H9 (cell line): ENCODE data around the gene SKIC2. TPM values are rescaled to one million over a fixed set of nuclear protein-coding genes. Genes with fewer than 3 reads are reported as not detected.
"Not testable (repeated sequence)": the region's sequence is repeated elsewhere in the genome, so short reads cannot be mapped to it uniquely, and the experiment has no call there.

Experiments
- DNase-seq: peaks from one replicate; pipeline ENCODE4 v3.0.0-alpha.2; 2017
- H2AFZ ChIP-seq: one replicate; pipeline ENCODE4 v1.6.1; 2013; ENCODE audit warnings: mild to moderate bottlenecking, low read length, control low read depth, moderate library complexity
- H2AK5ac ChIP-seq: 2 replicates; pipeline ENCODE4 v1.6.1; 2013; ENCODE audit warnings: low read length, control low read depth, mixed read lengths; ENCODE audit not compliant: insufficient read length
- H2BK120ac ChIP-seq: one replicate; pipeline ENCODE4 v1.6.1; 2013; ENCODE audit warnings: low read depth, mild to moderate bottlenecking, low read length, control low read depth, inconsistent platforms; ENCODE audit not compliant: poor library complexity, severe bottlenecking
- H2BK12ac ChIP-seq: 2 replicates; pipeline ENCODE4 v1.6.1; 2013; ENCODE audit warnings: low read length, control low read depth, mixed read lengths, low read depth; ENCODE audit not compliant: insufficient read length
- H2BK15ac ChIP-seq: 2 replicates; pipeline ENCODE4 v1.6.1; 2013; ENCODE audit warnings: low read depth, low read length, control low read depth
- H2BK20ac ChIP-seq: one replicate; pipeline ENCODE4 v1.6.1; 2013; ENCODE audit warnings: low read depth, mild to moderate bottlenecking, low read length, control low read depth, inconsistent platforms; ENCODE audit not compliant: poor library complexity, severe bottlenecking
- H2BK5ac ChIP-seq: 2 replicates; pipeline ENCODE4 v1.6.1; 2013; ENCODE audit warnings: low read length, control low read depth, mixed read lengths; ENCODE audit not compliant: insufficient read length
- H3K14ac ChIP-seq: 2 replicates; pipeline ENCODE4 v1.6.1; 2013; ENCODE audit warnings: low read length, control low read depth; ENCODE audit not compliant: insufficient read depth
- H3K18ac ChIP-seq: 2 replicates; pipeline ENCODE4 v1.6.1; 2013; ENCODE audit warnings: low read depth, mild to moderate bottlenecking, mixed read lengths, low read length, control low read depth; ENCODE audit not compliant: insufficient read length
- H3K23ac ChIP-seq: 2 replicates; pipeline ENCODE4 v1.6.1; 2013; ENCODE audit warnings: low read length, control low read depth, mixed read lengths, low read depth; ENCODE audit not compliant: insufficient read length
- H3K23me2 ChIP-seq: 2 replicates; pipeline ENCODE4 v1.6.1; 2013; ENCODE audit warnings: low read depth, mild to moderate bottlenecking, mixed read lengths, low read length, control low read depth; ENCODE audit not compliant: insufficient read length, poor library complexity, severe bottlenecking
- H3K27ac ChIP-seq: 2 replicates; pipeline ENCODE4 v1.5.1; 2013; ENCODE audit warnings: low read length, control low read depth, mixed read lengths, low read depth; ENCODE audit not compliant: insufficient read length
- H3K27me3 ChIP-seq: 2 replicates; pipeline ENCODE4 v1.6.1; 2013; ENCODE audit warnings: low read length, control low read depth, inconsistent platforms; ENCODE audit not compliant: insufficient read depth
- H3K4ac ChIP-seq: 2 replicates; pipeline ENCODE4 v1.6.1; 2013; ENCODE audit warnings: low read depth, mild to moderate bottlenecking, control low read depth, inconsistent platforms, low read length, moderate library complexity
- H3K4me1 ChIP-seq: 2 replicates; pipeline ENCODE4 v1.6.1; 2013; ENCODE audit warnings: low read length, control low read depth, inconsistent platforms; ENCODE audit not compliant: insufficient read depth
- H3K4me2 ChIP-seq: 2 replicates; pipeline ENCODE4 v1.6.1; 2013; ENCODE audit warnings: low read length, control low read depth, mixed read lengths; ENCODE audit not compliant: insufficient read length, insufficient read depth
- H3K56ac ChIP-seq: 2 replicates; pipeline ENCODE4 v1.6.1; 2013; ENCODE audit warnings: low read depth, mild to moderate bottlenecking, mixed read lengths, low read length, control low read depth; ENCODE audit not compliant: insufficient read length
- H3K79me1 ChIP-seq: 2 replicates; pipeline ENCODE4 v1.6.1; 2013; ENCODE audit warnings: low read depth, mild to moderate bottlenecking, moderate library complexity, low read length, control low read depth, inconsistent platforms; ENCODE audit not compliant: insufficient read depth, poor library complexity, severe bottlenecking
- H3K79me2 ChIP-seq: 2 replicates; pipeline ENCODE4 v1.6.1; 2013; ENCODE audit warnings: low read length, control low read depth, inconsistent platforms; ENCODE audit not compliant: insufficient read depth
- H3K9ac ChIP-seq: 2 replicates; pipeline ENCODE4 v1.6.1; 2013; ENCODE audit warnings: low read length, control low read depth, mixed read lengths; ENCODE audit not compliant: insufficient read length; ENCODE audit errors: extremely low read depth
- H3K9me3 ChIP-seq: one replicate; pipeline ENCODE4 v1.6.1; 2013; ENCODE audit warnings: low read depth, low read length, inconsistent platforms; ENCODE audit not compliant: control insufficient read depth
- H3T11ph ChIP-seq: one replicate; pipeline ENCODE4 v1.6.1; 2013; ENCODE audit warnings: mild to moderate bottlenecking, low read length, control low read depth, inconsistent platforms
- H4K20me1 ChIP-seq: one replicate; pipeline ENCODE4 v1.6.1; 2013; ENCODE audit not compliant: control insufficient read depth, insufficient read length, insufficient read depth
- H4K5ac ChIP-seq: 2 replicates; pipeline ENCODE4 v1.6.1; 2013; ENCODE audit warnings: low read depth, mild to moderate bottlenecking, mixed read lengths, low read length, control low read depth; ENCODE audit not compliant: insufficient read length
- H4K8ac ChIP-seq: replicated peaks from 2 replicates; pipeline ENCODE4 v1.6.1; 2013; ENCODE audit warnings: low read length, control low read depth, mixed read lengths, low read depth; ENCODE audit not compliant: insufficient read length
- H4K91ac ChIP-seq: 2 replicates; pipeline ENCODE4 v1.6.1; 2013; ENCODE audit warnings: low read depth, mild to moderate bottlenecking, moderate library complexity, mixed read lengths, low read length, control low read depth; ENCODE audit not compliant: insufficient read length
- H3K27ac Mint-ChIP-seq, 3 experiments: 2 replicates in 2 of 3; 3 replicates in 1 of 3; pipeline ENCODE4 v1.8.0; 2020 to 2021; ENCODE audit warnings: mixed read lengths in 3 of 3, mild to moderate bottlenecking in 1 of 3, moderate library complexity in 1 of 3
- H3K27me3 Mint-ChIP-seq: 2 replicates; pipeline ENCODE4 v1.8.0; 2021; ENCODE audit warnings: low read depth, mild to moderate bottlenecking, moderate library complexity, mixed read lengths
- H3K36me3 Mint-ChIP-seq, 3 experiments: 2 replicates in 2 of 3; 3 replicates in 1 of 3; pipeline ENCODE4 v1.8.0; 2020 to 2021; ENCODE audit warnings: low read depth in 3 of 3, mixed read lengths in 3 of 3; ENCODE audit not compliant: insufficient read depth in 1 of 3
- H3K4me1 Mint-ChIP-seq, 2 experiments: 2 replicates each; pipeline ENCODE4 v1.8.0; 2020; ENCODE audit warnings: mixed read lengths in 2 of 2
- H3K4me3 Mint-ChIP-seq, 2 experiments: 2 replicates in 1 of 2; 3 replicates in 1 of 2; pipeline ENCODE4 v1.8.0; 2020 to 2021; ENCODE audit warnings: mild to moderate bottlenecking in 2 of 2, mixed read lengths in 2 of 2, moderate library complexity in 1 of 2
- H3K9me3 Mint-ChIP-seq, 2 experiments: 2 replicates in 1 of 2; 3 replicates in 1 of 2; pipeline ENCODE4 v1.8.0; 2020; ENCODE audit warnings: mild to moderate bottlenecking in 2 of 2, mixed read lengths in 2 of 2, moderate library complexity in 1 of 2
- WGBS: extraction: QIAGEN DNeasy Blood & Tissue Kit; methylation state at CpG from one replicate; pipeline ENCODE4 v1.1.7; 2013; ENCODE audit warnings: missing lambda C conversion rate, low lambda C conversion rate, mixed read lengths; ENCODE audit not compliant: insufficient read length; ENCODE audit errors: extremely low coverage; 5-methylcytosine and 5-hydroxymethylcytosine counted together
- microRNA-seq: library from miRNA; unstranded; fragments of <30 nt; microRNA quantifications from one replicate; pipeline ENCODE4, GENCODE V29; 2020; ENCODE audit warnings: borderline microRNAs expressed
- total RNA-seq: library from RNA; stranded (reverse); gene quantifications from 2 replicates; pipeline ENCODE4 v1.2.1, GENCODE V29; 2021

SKIC2 gene
- total RNA-seq, 1 experiment from 2014 or later = 86.2 TPM

DNA sequence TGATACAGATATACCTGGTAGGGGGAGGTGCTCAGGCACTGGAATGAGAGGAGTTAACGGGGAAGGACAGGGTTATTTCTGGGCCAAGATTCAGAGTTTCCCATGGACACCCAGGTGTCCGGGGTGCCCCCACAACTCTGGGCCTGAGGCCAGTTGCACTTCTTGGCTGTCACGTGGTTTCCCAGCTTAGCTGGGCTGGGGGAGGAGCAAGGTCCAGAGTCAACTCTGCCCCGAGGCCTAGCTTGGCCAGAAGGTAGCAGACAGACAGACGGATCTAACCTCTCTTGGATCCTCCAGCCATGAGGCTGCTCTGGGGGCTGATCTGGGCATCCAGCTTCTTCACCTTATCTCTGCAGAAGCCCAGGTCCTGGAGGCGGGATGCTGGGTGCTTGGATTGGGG is 55.6 kb downstream of the SKIC2 start, which contains the start of gene C4B:
C4B (plus strand) TSS at position 249 of the 400 bp plus-strand sequence; CDS start at position 300, 51 bp downstream.
- not testable (repeated sequence) for H3K4me1 ChIP-seq, H3K56ac ChIP-seq, DNase-seq, H3K23me2 ChIP-seq, H2BK15ac ChIP-seq, H2BK20ac ChIP-seq, H2BK12ac ChIP-seq, H3K27ac Mint-ChIP-seq, H2AFZ ChIP-seq, H3K4me1 Mint-ChIP-seq, H2AK5ac ChIP-seq, H4K8ac ChIP-seq, H4K5ac ChIP-seq, H3K14ac ChIP-seq, H3K36me3 Mint-ChIP-seq, H3K4me3 Mint-ChIP-seq, H2BK5ac ChIP-seq, H4K91ac ChIP-seq, H3K79me2 ChIP-seq, H3K23ac ChIP-seq, H3K4ac ChIP-seq, H3K4me2 ChIP-seq, H3K27ac ChIP-seq, H3K9me3 Mint-ChIP-seq, H3K79me1 ChIP-seq, H3K9ac ChIP-seq, H3K27me3 ChIP-seq, H4K20me1 ChIP-seq, H3K18ac ChIP-seq, H2BK120ac ChIP-seq, H3K9me3 ChIP-seq, H3K27me3 Mint-ChIP-seq, H3T11ph ChIP-seq
- no CpG with 5 or more reads among the region's 6 CpGs for WGBS

Small RNA genes within 50 kb of the gene (microRNA-seq; reads per million reads assigned to microRNA genes)
- not detected for gene MIR1236

Other genes starting within 250 kb of the SKIC2 start
- gene LY6G6D, start 243.8 kb upstream of the SKIC2 start, total RNA-seq = not detected in 2 replicates
- 0.24 TPM in 1 of 2 replicates, not detected in the other for gene LY6G6C, start 237.4 kb upstream of the SKIC2 start, total RNA-seq
- gene MPIG6B, start 235.8 kb upstream of the SKIC2 start, total RNA-seq = not detected in 2 replicates
- 70.5 and 73.2 TPM in 2 replicates for gene DDAH2, start 229.9 kb upstream of the SKIC2 start, total RNA-seq
- 265 and 266 TPM in 2 replicates for gene CLIC1, start 222.6 kb upstream of the SKIC2 start, total RNA-seq
- gene MSH5, start 219.2 kb upstream of the SKIC2 start, total RNA-seq = 21.5 and 22.4 TPM in 2 replicates
- 3.2 and 4.3 TPM in 2 replicates for gene SAPCD1, start 196.5 kb upstream of the SKIC2 start, total RNA-seq
- 2.5 TPM in 2 replicates for gene VWA7, start 181.8 kb upstream of the SKIC2 start, total RNA-seq
- gene VARS1, start 163.4 kb upstream of the SKIC2 start, total RNA-seq = 148 and 154 TPM in 2 replicates
- gene LSM2, start 152.2 kb upstream of the SKIC2 start, total RNA-seq = 114 and 123 TPM in 2 replicates
- gene HSPA1L, start 143.9 kb upstream of the SKIC2 start, total RNA-seq = 1.6 and 2.5 TPM in 2 replicates
- gene HSPA1A, start 143.6 kb upstream of the SKIC2 start, total RNA-seq = 51.2 and 51.7 TPM in 2 replicates
- 85.1 and 90.5 TPM in 2 replicates for gene HSPA1B, start 131.4 kb upstream of the SKIC2 start, total RNA-seq
- 35.1 and 36.2 TPM in 2 replicates for gene NEU1, start 96.4 kb upstream of the SKIC2 start, total RNA-seq
- gene SLC44A4, start 80.2 kb upstream of the SKIC2 start, total RNA-seq = 3.3 and 3.8 TPM in 2 replicates
- 121 and 124 TPM in 2 replicates for gene EHMT2, start 61.5 kb upstream of the SKIC2 start, total RNA-seq
- gene ZBTB12, start 57.1 kb upstream of the SKIC2 start, total RNA-seq = 31.0 and 32.7 TPM in 2 replicates
- 0.66 and 0.86 TPM in 2 replicates for gene C2, start 31.5 kb upstream of the SKIC2 start, total RNA-seq
- 0.31 and 0.39 TPM in 2 replicates for gene CFB, start 13.1 kb upstream of the SKIC2 start, total RNA-seq
- gene NELFE, start 204 bp upstream of the SKIC2 start, total RNA-seq = 90.8 and 91.4 TPM in 2 replicates
- gene DXO, start 13.0 kb downstream of the SKIC2 start, total RNA-seq = 21.6 and 22.9 TPM in 2 replicates
- 4.3 and 5.1 TPM in 2 replicates for gene C4A, start 22.9 kb downstream of the SKIC2 start, total RNA-seq
- gene C4B, start 55.6 kb downstream of the SKIC2 start, total RNA-seq = 2.7 TPM in 2 replicates
- gene CYP21A2, start 79.2 kb downstream of the SKIC2 start, total RNA-seq = not detected in 2 replicates
- gene TNXB, start 150.2 kb downstream of the SKIC2 start, total RNA-seq = 5.0 and 5.2 TPM in 2 replicates
- 44.0 and 45.3 TPM in 2 replicates for gene ATF6B, start 169.1 kb downstream of the SKIC2 start, total RNA-seq
- gene FKBPL, start 171.1 kb downstream of the SKIC2 start, total RNA-seq = 10.9 and 11.1 TPM in 2 replicates
- 1.8 and 1.9 TPM in 2 replicates for gene PRRT1, start 192.8 kb downstream of the SKIC2 start, total RNA-seq
- 43.1 and 46.3 TPM in 2 replicates for gene PPT2, start 195.0 kb downstream of the SKIC2 start, total RNA-seq
- 20.8 and 27.2 TPM in 2 replicates for gene EGFL8, start 205.4 kb downstream of the SKIC2 start, total RNA-seq
- 88.8 and 89.5 TPM in 2 replicates for gene AGPAT1, start 216.9 kb downstream of the SKIC2 start, total RNA-seq
- gene RNF5, start 219.2 kb downstream of the SKIC2 start, total RNA-seq = 116 and 126 TPM in 2 replicates
- 14.3 and 17.8 TPM in 2 replicates for gene AGER, start 225.1 kb downstream of the SKIC2 start, total RNA-seq
- 174 and 176 TPM in 2 replicates for gene PBX2, start 231.0 kb downstream of the SKIC2 start, total RNA-seq
- 11.8 and 12.0 TPM in 2 replicates for gene GPSM3, start 233.5 kb downstream of the SKIC2 start, total RNA-seq